K562 (cell line): Measurements from ENCODE around the gene PLEKHA6. TPM values are rescaled to one million over a fixed set of nuclear protein-coding genes. Genes with fewer than 3 reads are reported as not detected.

ENCODE experiments used
- ATF2 ChIP-seq: sonication (generic); formaldehyde crosslinking; IDR thresholded peaks from 2 replicates; pipeline ENCODE4 v1.8.1; 2022; ENCODE audit warnings: missing genetic modification reagents
- BCL6 ChIP-seq: fragments of 250-450 bp; sonication (Bioruptor Pico); IDR thresholded peaks from 2 replicates; pipeline ENCODE4 v1.4.0; 2020
- CBX2 ChIP-seq: fragments of 200-600 bp; sonication (generic); IDR thresholded peaks from one replicate; pipeline ENCODE4 v1.6.1; 2012; ENCODE audit warnings: mild to moderate bottlenecking, low read length, inconsistent platforms; ENCODE audit not compliant: insufficient read depth, poor library complexity, severe bottlenecking
- CHAMP1 ChIP-seq: fragments of 450-650 bp; IDR thresholded peaks from 2 replicates; pipeline ENCODE4 v1.6.1; 2016; ENCODE audit warnings: mild to moderate bottlenecking
- CHD2 ChIP-seq: IDR thresholded peaks from 2 replicates; pipeline ENCODE4 v1.6.1; 2011; ENCODE audit warnings: low read depth, low read length
- CREBBP ChIP-seq: IDR thresholded peaks from one replicate; pipeline ENCODE4 v1.6.1; 2012; ENCODE audit warnings: low read depth, mild to moderate bottlenecking, control low read depth, inconsistent platforms, low read length
- HMGN3 ChIP-seq: IDR thresholded peaks from 2 replicates; pipeline ENCODE4 v1.6.1; 2011; ENCODE audit warnings: borderline replicate concordance, low read depth, mild to moderate bottlenecking, mixed read lengths, low read length; ENCODE audit not compliant: insufficient read length; ENCODE audit errors: extremely low read depth
- HNRNPH1 ChIP-seq: fragments of 200-400 bp; formaldehyde crosslinking; optimal IDR thresholded peaks from 2 replicates; pipeline ENCODE3; 2017; ENCODE audit warnings: low read depth, mild to moderate bottlenecking, low read length, moderate library complexity
- KDM1A ChIP-seq, 2 experiments: fragments of 450-650 bp; IDR thresholded peaks; 2 replicates each; pipeline ENCODE4 v1.6.1; 2016; ENCODE audit warnings: mild to moderate bottlenecking in 2 of 2
- KLF10 ChIP-seq: fragments of 250-450 bp; sonication (Bioruptor Pico); IDR thresholded peaks from 2 replicates; pipeline ENCODE4 v1.6.1; 2021; ENCODE audit warnings: matching md5 sums
- LCOR ChIP-seq: sonication (generic); formaldehyde crosslinking; IDR thresholded peaks from 2 replicates; pipeline ENCODE4 v1.8.0; 2022; ENCODE audit warnings: mild to moderate bottlenecking, missing genetic modification reagents
- MTA1 ChIP-seq: fragments of 450-650 bp; IDR thresholded peaks from 2 replicates; pipeline ENCODE4 v1.6.1; 2017; ENCODE audit warnings: borderline replicate concordance
- NCOA4 ChIP-seq: fragments of 450-650 bp; IDR thresholded peaks from 2 replicates; pipeline ENCODE4 v1.6.1; 2018; ENCODE audit warnings: mild to moderate bottlenecking; ENCODE audit not compliant: partially characterized antibody
- PHF21A ChIP-seq: fragments of 450-650 bp; IDR thresholded peaks from 2 replicates; pipeline ENCODE4 v1.6.1; 2017; ENCODE audit warnings: low read depth, borderline replicate concordance
- SLC30A9 ChIP-seq: fragments of 250-450 bp; sonication (Bioruptor Pico); IDR thresholded peaks from 2 replicates; pipeline ENCODE4 v1.8.0; 2022; ENCODE audit warnings: mild to moderate bottlenecking, moderate library complexity
- SMARCA5 ChIP-seq: fragments of 450-650 bp; IDR thresholded peaks from 2 replicates; pipeline ENCODE4 v1.6.1; 2016
- SRSF1 ChIP-seq: fragments of 200-400 bp; formaldehyde crosslinking; IDR thresholded peaks from 2 replicates; pipeline ENCODE4 v1.6.1; 2017; ENCODE audit warnings: mild to moderate bottlenecking, low read depth, low read length, moderate library complexity
- TOE1 ChIP-seq, 2 experiments: fragments of 450-650 bp in 1 of 2; sonication (generic) in 1 of 2; formaldehyde crosslinking in 1 of 2; IDR thresholded peaks; 2 replicates each; pipeline versions ENCODE4 v1.7.1 to v1.8.0; 2016 to 2022; ENCODE audit warnings: borderline replicate concordance in 2 of 2, mild to moderate bottlenecking in 2 of 2, antibody characterized with exemption in 1 of 2, inconsistent platforms in 1 of 2, low read depth in 1 of 2, missing genetic modification reagents in 1 of 2, moderate library complexity in 1 of 2
- ZC3H11A ChIP-seq: IDR thresholded peaks from 2 replicates; pipeline ENCODE4 v1.6.1; 2012; ENCODE audit warnings: low read depth, low read length, improper control_type of control experiment
- ZNF134 ChIP-seq: fragments of 250-450 bp; sonication (Bioruptor Pico); conservative IDR thresholded peaks from 2 replicates; pipeline ENCODE4 v1.4.0; 2020
- ZNF41 ChIP-seq: fragments of 250-450 bp; sonication (Bioruptor Pico); conservative IDR thresholded peaks from 2 replicates; pipeline ENCODE4 v1.4.0; 2020; ENCODE audit warnings: mild to moderate bottlenecking
- ZNF589 ChIP-seq: fragments of 200-800 bp; sonication (Bioruptor generic); IDR thresholded peaks from 2 replicates; pipeline ENCODE4 v1.6.1; 2016; ENCODE audit warnings: low read depth, missing genetic modification characterization, missing compliant biosample characterization
- ZNF668 ChIP-seq: fragments of 250-450 bp; sonication (Bioruptor Pico); IDR thresholded peaks from 2 replicates; pipeline ENCODE4 v1.8.0; 2022; ENCODE audit warnings: mild to moderate bottlenecking, inconsistent platforms
- polyA plus RNA-seq, 8 experiments: library from polyadenylated mRNA; depleted of rRNA in 4 of 8; stranded (reverse) in 5 of 8; unstranded in 3 of 8; fragments of >200 nt; fragmentation: Nextera tagmentation in 2 of 8; fragmentation: Illumina TruSeq in 1 of 8; extraction: Ambion mirVana in 2 of 8; extraction: Trizol in 1 of 8; gene quantifications; 2 replicates each; pipeline versions ENCODE4 v1.2.1 to v1.2.3, GENCODE V29; 2011 to 2014; ENCODE audit warnings: inconsistent platforms in 1 of 8, missing spikeins in 1 of 8
- total RNA-seq, 7 experiments: library from RNA; depleted of rRNA in 6 of 7; stranded (reverse); fragments of >200 nt in 6 of 7; fragmentation: Illumina TruSeq in 2 of 7; extraction: Trizol in 2 of 7; gene quantifications; 2 replicates each; pipeline versions ENCODE4 v1.2.1 to v1.2.3, GENCODE V29; 2011 to 2021; ENCODE audit warnings: low replicate concordance in 1 of 7

The PLEKHA6 gene
- total and polyA plus RNA-seq, 9 of the 15 experiments (the other 6 are each of a cell fraction or from before 2014, with no cell fraction given): under 0.01 to 0.33 (median 0.01) TPM; not detected in 4

GRCh38 chr1:204213668-204214662, 145.8 kb downstream of the PLEKHA6 start, which contains the start of gene GOLT1A (continued):
- TF ChIP-seq HNRNPH1 (no peak), KLF10 (CRISPR knock-in tag) (no peak), KDM1A (IDR thresholded peaks at IDR 0.05) (peak in 1 of 2 experiments; percentile 53; a peak in 2 of 4 replicates), CHAMP1 (no peak), ZC3H11A (no peak), ATF2 (CRISPR knock-in tag) (no peak), CREBBP (no peak), ZNF134 (CRISPR knock-in tag) (no peak), CBX2 (no peak), HMGN3 (no peak), ZNF589 (CRISPR knock-in tag) (no peak), LCOR (no peak), SMARCA5 (no peak), CHD2 (peak; percentile 62), SRSF1 (no peak), TOE1 (IDR thresholded peaks at IDR 0.05; ENCODE audit: borderline replicate concordance) (no peak), TOE1 (CRISPR knock-in tag; IDR thresholded peaks at IDR 0.05; ENCODE audit: borderline replicate concordance, low read depth) (0 out of 2 replicates have a peak, but pooled peaks have one; percentile 49), ZNF668 (CRISPR knock-in tag) (no peak), NCOA4 (no peak), ZNF41 (CRISPR knock-in tag) (no peak), PHF21A (no peak), SLC30A9 (no peak), MTA1 (no peak), BCL6 (CRISPR knock-in tag) (no peak)
